ENCODE measurements around the gene STON1. TPM values are rescaled to one million over a fixed set of nuclear protein-coding genes. Genes with fewer than 3 reads are reported as not detected.
"Not testable (repeated sequence)": the region's sequence is repeated elsewhere in the genome, so short reads cannot be mapped to it uniquely, and the experiment has no call there.

The STON1 gene
- total RNA-seq, 1 donor from 2014 or later = 0.88 TPM

- no peak within 1 kb of the TSS for H3K4me3 ChIP-seq (ENCODE audit: low read depth, low read length)
- DNase-seq (ENCODE audit: low read depth) = no peak
- H3K36me3 ChIP-seq (ENCODE audit: control insufficient read depth, insufficient read depth, low read length) = no peaks in the 10 kb centered on the region
- TF ChIP-seq, protein P1, sequence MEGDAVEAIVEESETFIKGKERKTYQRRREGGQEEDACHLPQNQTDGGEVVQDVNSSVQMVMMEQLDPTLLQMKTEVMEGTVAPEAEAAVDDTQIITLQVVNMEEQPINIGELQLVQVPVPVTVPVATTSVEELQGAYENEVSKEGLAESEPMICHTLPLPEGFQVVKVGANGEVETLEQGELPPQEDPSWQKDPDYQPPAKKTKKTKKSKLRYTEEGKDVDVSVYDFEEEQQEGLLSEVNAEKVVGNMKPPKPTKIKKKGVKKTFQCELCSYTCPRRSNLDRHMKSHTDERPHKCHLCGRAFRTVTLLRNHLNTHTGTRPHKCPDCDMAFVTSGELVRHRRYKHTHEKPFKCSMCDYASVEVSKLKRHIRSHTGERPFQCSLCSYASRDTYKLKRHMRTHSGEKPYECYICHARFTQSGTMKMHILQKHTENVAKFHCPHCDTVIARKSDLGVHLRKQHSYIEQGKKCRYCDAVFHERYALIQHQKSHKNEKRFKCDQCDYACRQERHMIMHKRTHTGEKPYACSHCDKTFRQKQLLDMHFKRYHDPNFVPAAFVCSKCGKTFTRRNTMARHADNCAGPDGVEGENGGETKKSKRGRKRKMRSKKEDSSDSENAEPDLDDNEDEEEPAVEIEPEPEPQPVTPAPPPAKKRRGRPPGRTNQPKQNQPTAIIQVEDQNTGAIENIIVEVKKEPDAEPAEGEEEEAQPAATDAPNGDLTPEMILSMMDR (IDR thresholded peaks at IDR 0.05; ENCODE audit: insufficient read depth, low read length, poor library complexity, severe bottlenecking) = no peak
- H3K27me3 ChIP-seq (ENCODE audit: control insufficient read depth, insufficient read depth, low read length) = no peaks in the 10 kb centered on the region
Observed at GRCh38 chr2:48617618-48618017, 87.7 kb downstream of the STON1 start, which contains the start of gene GTF2A1L. GTF2A1L (plus strand) TSS chr2:48617856; CDS start chr2:48617875, 19 bp downstream.

GRCh38 chr2:48619526-48619925 is 89.6 kb downstream of the STON1 start:
- TF ChIP-seq, protein P1 (IDR thresholded peaks at IDR 0.05; ENCODE audit: insufficient read depth, low read length, poor library complexity, severe bottlenecking) = no peak

GRCh38 chr2:48620604-48621003 is 90.7 kb downstream of the STON1 start:
- H3K36me3 ChIP-seq (ENCODE audit: control insufficient read depth, insufficient read depth, low read length) = no peaks in the 10 kb centered on the region
- H3K4me3 ChIP-seq (ENCODE audit: low read depth, low read length) = no peak overlapping the region
- DNase-seq (ENCODE audit: low read depth) = no peak
- TF ChIP-seq, protein P1 (IDR thresholded peaks at IDR 0.05; ENCODE audit: insufficient read depth, low read length, poor library complexity, severe bottlenecking) = no peak
- H3K27me3 ChIP-seq (ENCODE audit: control insufficient read depth, insufficient read depth, low read length) = no peaks in the 10 kb centered on the region

More at GRCh38 chr2:48619526-48619925, 89.6 kb downstream of the STON1 start:
- no peaks in the 10 kb centered on the region for H3K27me3 ChIP-seq (ENCODE audit: control insufficient read depth, insufficient read depth, low read length)
- no peak overlapping the region for H3K4me3 ChIP-seq (ENCODE audit: low read depth, low read length)
- DNase-seq (ENCODE audit: low read depth) = no peak
- no peaks in the 10 kb centered on the region for H3K36me3 ChIP-seq (ENCODE audit: control insufficient read depth, insufficient read depth, low read length)

- not testable (repeated sequence) for H3K36me3 ChIP-seq (ENCODE audit: control insufficient read depth, insufficient read depth, low read length); DNase-seq (ENCODE audit: low read depth); H3K4me3 ChIP-seq (ENCODE audit: low read depth, low read length); H3K27me3 ChIP-seq (ENCODE audit: control insufficient read depth, insufficient read depth, low read length)
Observed at GRCh38 chr2:48622691-48623090, 92.7 kb downstream of the STON1 start.

DNA sequence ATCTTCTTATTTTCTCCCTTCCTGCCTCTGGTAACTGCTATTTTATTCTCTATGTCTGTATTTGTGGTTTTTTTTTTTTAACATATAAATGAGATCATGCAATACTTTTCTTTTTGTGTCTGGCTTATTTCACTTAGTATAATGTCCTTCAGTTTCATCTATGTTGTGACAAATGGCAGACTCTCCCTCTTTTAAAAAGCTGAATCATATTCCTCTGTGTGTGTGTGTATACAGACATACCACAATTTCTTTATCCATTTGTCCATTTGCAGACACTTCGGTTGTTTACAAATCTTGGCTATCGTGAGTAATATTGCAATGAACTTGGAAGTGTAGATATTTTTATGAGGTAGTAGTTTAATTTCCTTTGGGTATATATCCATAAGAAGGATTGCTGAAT is 94.7 kb downstream of the STON1 start:
- no peak overlapping the region for H3K4me3 ChIP-seq (ENCODE audit: low read depth, low read length)
- no peaks in the 10 kb centered on the region for H3K27me3 ChIP-seq (ENCODE audit: control insufficient read depth, insufficient read depth, low read length)
- no peak for DNase-seq (ENCODE audit: low read depth)
- H3K36me3 ChIP-seq (ENCODE audit: control insufficient read depth, insufficient read depth, low read length) = no peaks in the 10 kb centered on the region
- TF ChIP-seq, protein P1 (IDR thresholded peaks at IDR 0.05; ENCODE audit: insufficient read depth, low read length, poor library complexity, severe bottlenecking) = no peak

GRCh38 chr2:48626047-48626446 is 96.1 kb downstream of the STON1 start:
- no peaks in the 10 kb centered on the region for H3K36me3 ChIP-seq (ENCODE audit: control insufficient read depth, insufficient read depth, low read length)
- DNase-seq (ENCODE audit: low read depth) = no peak
- H3K4me3 ChIP-seq (ENCODE audit: low read depth, low read length) = no peak overlapping the region
- H3K27me3 ChIP-seq (ENCODE audit: control insufficient read depth, insufficient read depth, low read length) = no peaks in the 10 kb centered on the region
- TF ChIP-seq, protein P1 (IDR thresholded peaks at IDR 0.05; ENCODE audit: insufficient read depth, low read length, poor library complexity, severe bottlenecking) = no peak
